ENCODE data around the gene VSIG10.
"Not testable (repeated sequence)": the region's sequence is repeated elsewhere in the genome, so short reads cannot be mapped to it uniquely, and the experiment has no call there.

Gene VSIG10

DNA sequence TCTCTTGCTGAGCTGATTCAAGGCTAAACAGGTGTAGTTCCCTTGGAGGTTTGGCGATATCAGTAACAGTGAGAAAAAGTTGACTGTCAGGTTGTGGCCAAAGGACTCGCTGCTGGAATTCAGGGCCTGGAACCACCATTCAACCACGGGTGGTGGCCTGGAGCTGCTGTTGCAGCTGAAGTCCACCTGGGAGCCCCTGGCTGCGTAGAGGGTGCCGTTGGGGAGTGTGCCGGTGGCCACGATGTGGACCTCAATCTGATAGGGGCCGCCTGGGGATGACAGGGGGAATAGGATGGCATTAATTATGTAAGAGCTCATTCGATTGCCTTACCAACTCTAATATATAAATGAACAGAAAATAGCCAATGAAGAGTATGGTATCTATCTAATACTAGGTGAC, 21.6 kb downstream of the VSIG10 start:
- Mint-ChIP-seq H3K27ac (no peak overlapping the region), H3K36me3 (no peaks in the 10 kb centered on the region), H3K9me3 (no peaks in the 10 kb centered on the region), H3K27me3 (peaks cover 16% of the 10 kb centered on the region), H3K4me3 (no peak overlapping the region), H3K4me1 (no peaks in the 10 kb centered on the region)
- ATAC-seq = no peak

DNA sequence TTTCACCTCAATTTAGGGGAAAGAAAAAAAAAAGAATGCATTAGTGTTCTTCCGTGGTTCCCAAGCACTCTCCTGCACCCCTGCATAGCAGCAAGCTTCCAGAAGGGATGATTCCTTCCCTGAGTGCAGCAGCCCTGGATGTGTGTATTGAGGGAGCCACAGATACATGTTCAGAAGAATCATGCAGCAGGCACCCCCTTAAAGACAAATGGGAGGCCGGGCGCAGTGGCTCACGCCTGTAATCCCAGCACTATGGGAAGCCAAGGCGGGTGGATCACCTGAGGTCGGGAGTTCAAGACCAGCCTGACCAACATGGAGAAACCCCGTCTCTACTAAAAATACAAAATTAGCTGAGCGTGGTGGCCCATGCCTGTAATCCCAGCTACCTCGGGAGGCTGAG, 22.3 kb downstream of the VSIG10 start:
- not testable (repeated sequence) for H3K27ac Mint-ChIP-seq, H3K9me3 Mint-ChIP-seq, ATAC-seq, H3K4me1 Mint-ChIP-seq, H3K36me3 Mint-ChIP-seq, H3K4me3 Mint-ChIP-seq
- peaks cover 16% of the 10 kb centered on the region for H3K27me3 Mint-ChIP-seq

DNA sequence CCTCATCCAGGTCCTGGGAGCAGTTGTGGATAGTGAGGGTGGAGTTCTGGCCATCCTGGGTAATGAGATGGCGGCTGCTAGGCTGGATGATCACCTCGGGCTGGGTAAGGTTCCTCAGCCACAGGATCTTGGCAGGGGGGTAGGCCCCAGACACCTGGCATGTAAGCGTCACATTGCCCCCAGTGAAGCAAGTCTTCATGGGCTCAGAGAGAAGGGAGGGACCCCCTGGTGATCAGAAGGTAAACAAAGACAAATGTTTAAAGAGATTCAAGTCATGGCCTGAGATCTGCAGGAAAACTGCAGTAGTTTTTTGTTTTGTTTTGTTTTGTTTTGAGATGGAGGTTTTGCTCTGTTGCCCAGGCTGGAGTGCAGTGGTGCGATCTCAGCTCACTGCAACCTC, 30.0 kb downstream of the VSIG10 start:
- Mint-ChIP-seq H3K27ac (no peak overlapping the region), H3K36me3 (no peaks in the 10 kb centered on the region), H3K4me1 (no peaks in the 10 kb centered on the region), H3K4me3 (no peak overlapping the region), H3K9me3 (no peaks in the 10 kb centered on the region), H3K27me3 (no peaks in the 10 kb centered on the region)
- no peak for ATAC-seq

DNA sequence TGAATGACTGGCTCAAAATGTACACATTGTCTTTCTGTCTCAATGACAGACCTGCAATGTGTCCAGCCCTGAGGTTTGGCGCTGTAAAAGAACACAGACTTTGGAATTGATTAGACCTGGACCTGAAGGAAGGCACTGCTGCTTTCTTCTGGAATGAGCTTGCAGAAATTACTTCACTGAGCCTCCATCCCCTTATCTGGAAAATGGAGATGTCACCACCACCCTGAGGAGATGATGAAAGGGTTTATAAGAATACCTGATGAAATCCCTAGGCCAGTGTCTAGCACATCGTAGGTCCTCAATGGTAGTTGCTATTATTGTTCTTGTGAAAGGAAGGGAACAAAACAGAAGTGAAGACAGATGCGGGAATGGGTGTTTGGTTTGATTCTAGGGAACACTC, 33.2 kb downstream of the VSIG10 start:
- ATAC-seq = no peak
- no peak overlapping the region for H3K27ac Mint-ChIP-seq
- H3K36me3 Mint-ChIP-seq = no peaks in the 10 kb centered on the region

DNA sequence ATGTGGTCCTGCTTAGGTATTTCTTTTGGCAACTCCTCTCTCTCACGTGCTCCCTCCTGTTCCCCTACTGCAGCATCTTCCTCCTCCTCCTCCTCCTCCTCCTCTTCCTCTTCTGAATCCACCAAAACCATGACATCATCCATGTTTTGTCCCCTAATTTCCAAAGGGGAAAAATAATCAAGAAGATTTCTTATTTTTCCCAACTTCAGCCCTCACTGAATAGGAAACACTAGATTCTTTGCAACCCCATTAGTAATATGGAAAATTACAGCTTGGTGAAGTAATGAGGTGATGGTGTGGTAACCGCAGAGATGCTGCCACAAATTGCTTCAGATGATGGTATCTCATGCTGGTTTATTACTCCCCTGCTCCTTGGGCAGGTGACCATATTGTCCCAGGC, 35.4 kb downstream of the VSIG10 start:
- no peak overlapping the region for H3K27ac Mint-ChIP-seq
- ATAC-seq = no peak

More for the DNA sequence above, 33.2 kb downstream of the VSIG10 start:
- Mint-ChIP-seq H3K27me3 (peaks cover 17% of the 10 kb centered on the region), H3K4me1 (peaks cover 3% of the 10 kb centered on the region), H3K9me3 (no peaks in the 10 kb centered on the region), H3K4me3 (no peak overlapping the region)

DNA sequence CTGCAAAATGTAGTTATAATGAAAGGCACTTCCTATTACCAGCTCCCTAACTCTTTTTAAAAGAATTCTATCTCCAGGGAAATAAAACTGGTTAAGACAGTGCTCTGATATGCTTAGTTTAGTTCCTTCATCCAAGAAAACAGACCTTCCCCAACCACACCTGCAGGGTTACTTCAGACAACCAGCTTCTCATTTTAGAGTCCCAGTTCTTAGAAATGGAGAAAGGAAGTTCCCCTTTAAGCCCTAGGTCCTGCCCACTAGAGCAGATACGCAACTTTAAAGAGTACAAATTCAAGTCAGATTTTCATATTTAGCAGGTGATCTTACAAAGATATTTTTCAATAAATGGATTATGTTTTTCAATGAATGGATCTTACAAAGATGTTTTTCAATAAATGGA, 38.4 kb downstream of the VSIG10 start:
- Mint-ChIP-seq H3K36me3 (no peaks in the 10 kb centered on the region), H3K4me3 (peak overlapping the region; percentile 42), H3K27ac (peak overlapping the region; percentile 75), H3K9me3 (no peaks in the 10 kb centered on the region), H3K4me1 (peaks cover 39% of the 10 kb centered on the region), H3K27me3 (peaks cover 17% of the 10 kb centered on the region)
- ATAC-seq = peak; percentile 61

More for the DNA sequence above, 35.4 kb downstream of the VSIG10 start:
- Mint-ChIP-seq H3K9me3 (no peaks in the 10 kb centered on the region), H3K4me1 (peaks cover 21% of the 10 kb centered on the region), H3K4me3 (no peak overlapping the region), H3K36me3 (no peaks in the 10 kb centered on the region), H3K27me3 (peaks cover 17% of the 10 kb centered on the region)

DNA sequence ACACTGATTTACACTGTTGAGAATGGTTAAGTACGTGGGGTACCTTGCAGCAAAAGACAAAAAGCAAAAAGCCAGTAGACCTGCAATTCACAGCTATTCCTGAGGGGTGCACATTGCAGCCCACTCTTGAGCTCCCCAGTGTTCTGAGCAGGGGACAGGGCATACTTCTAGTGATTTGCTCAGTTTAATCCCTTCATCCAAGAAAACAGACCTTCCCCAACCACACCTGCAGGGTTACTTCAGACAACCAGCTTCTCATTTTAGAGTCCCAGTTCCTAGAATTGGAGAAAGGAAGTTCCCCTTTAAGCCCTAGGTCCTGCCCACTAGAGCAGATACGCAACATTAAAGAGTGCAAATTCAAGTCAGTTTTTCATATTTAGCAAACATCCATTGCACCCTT, 39.2 kb downstream of the VSIG10 start:
- peaks cover 47% of the 10 kb centered on the region for H3K4me1 Mint-ChIP-seq
- peak overlapping the region; percentile 75 for H3K27ac Mint-ChIP-seq
- no peaks in the 10 kb centered on the region for H3K9me3 Mint-ChIP-seq

DNA sequence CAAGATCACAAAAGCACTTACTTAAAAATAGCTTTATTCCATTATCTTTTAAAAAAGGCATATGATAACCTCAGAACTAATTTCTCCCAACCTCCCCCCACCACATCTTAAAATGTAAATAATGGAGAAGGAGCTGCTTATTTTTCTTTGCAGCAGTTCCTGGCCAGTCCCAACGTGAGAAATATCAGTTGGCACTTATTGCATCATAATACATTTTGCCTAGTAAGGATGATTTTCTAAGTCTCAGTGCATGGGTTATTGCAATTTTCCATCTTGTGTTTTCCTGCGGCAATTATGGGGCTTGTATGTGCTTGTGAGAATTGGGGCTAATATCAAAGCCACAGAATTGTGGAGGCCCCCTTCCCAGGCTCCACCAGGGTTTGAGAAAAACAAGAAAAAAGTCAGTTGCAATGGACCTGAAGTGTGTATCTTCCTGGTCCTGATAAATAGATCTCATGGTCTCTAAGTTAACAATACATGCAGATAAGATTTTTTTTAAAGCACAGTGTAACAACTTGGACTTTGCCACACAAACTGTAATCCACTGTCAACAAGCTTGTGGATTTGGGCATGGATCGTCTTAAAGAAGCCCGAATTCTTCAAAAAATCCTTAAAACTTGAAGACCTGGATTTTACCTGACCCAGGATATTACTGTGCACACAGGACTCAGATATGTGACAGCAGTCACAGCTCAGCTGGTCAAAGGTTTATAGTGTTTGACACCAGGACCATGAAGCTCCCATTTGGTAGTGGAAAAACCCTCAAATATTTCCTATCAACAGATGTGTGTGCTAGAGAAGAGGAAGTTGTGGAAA, 40.0 kb downstream of the VSIG10 start:
- ATAC-seq = no peak
- H3K4me3 Mint-ChIP-seq = no peak overlapping the region
- peaks cover 17% of the 10 kb centered on the region for H3K27me3 Mint-ChIP-seq
- peaks cover 52% of the 10 kb centered on the region for H3K4me1 Mint-ChIP-seq
- no peaks in the 10 kb centered on the region for H3K36me3 Mint-ChIP-seq
- peak overlapping the region; percentile 75 for H3K27ac Mint-ChIP-seq
- H3K9me3 Mint-ChIP-seq = no peaks in the 10 kb centered on the region

More for the DNA sequence above, 39.2 kb downstream of the VSIG10 start:
- peaks cover 17% of the 10 kb centered on the region for H3K27me3 Mint-ChIP-seq
- peak; percentile 57 for ATAC-seq
- no peaks in the 10 kb centered on the region for H3K36me3 Mint-ChIP-seq
- peak overlapping the region; percentile 42 for H3K4me3 Mint-ChIP-seq

DNA sequence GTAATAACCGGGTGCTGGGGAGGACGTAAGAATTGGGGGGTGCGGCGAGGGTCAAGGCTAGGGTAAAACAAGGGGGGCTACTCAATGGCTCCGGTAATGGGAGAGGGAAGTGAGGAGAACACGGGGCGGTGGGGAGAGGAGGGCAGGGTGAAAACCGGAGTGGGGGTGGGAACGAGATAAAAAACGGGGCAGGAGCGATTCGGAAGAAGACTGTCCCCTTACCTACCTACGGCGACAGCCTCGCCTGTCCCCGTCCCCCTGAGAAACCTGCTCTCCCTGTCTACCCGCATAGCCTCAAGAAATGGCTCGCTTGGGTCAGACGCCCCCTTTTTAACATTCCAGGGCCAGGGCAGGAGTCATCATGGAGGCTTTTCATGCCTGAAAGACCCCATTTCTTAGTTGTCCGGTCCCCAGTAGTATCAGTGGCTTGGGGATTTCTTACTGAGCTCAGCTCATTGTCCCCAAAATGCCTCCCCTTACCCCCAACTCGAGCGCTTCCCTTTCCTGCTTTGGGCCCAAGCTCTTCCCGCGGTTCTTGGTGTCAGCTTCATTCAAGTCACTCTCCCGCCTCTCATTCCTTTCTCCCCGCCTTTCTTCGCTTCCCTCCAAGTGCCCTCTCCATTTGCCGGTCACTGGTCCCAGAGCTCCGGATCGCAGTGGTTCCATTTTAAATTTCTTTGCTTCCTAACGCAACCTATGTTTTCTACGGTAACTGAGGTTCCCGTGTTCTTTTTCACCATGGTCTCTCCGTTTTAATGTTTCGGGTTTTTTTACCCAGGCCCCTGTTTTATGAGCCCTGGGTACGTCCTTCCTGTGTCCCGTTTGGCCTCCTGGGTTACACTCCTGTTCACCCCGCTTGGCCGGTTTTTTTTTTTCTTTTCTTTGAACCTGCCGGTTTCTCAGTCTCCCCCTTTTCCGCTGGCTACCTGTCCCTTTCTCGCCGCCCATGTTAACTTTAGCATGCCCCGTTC, 41.7 kb downstream of the VSIG10 start:
- peaks cover 52% of the 10 kb centered on the region for H3K4me1 Mint-ChIP-seq
- H3K36me3 Mint-ChIP-seq = no peaks in the 10 kb centered on the region
- no peaks in the 10 kb centered on the region for H3K9me3 Mint-ChIP-seq
- ATAC-seq = no peak
- peak overlapping the region; percentile 95 for H3K4me3 Mint-ChIP-seq
- peaks cover 7% of the 10 kb centered on the region for H3K27me3 Mint-ChIP-seq
- H3K27ac Mint-ChIP-seq = peak overlapping the region; percentile 90

DNA sequence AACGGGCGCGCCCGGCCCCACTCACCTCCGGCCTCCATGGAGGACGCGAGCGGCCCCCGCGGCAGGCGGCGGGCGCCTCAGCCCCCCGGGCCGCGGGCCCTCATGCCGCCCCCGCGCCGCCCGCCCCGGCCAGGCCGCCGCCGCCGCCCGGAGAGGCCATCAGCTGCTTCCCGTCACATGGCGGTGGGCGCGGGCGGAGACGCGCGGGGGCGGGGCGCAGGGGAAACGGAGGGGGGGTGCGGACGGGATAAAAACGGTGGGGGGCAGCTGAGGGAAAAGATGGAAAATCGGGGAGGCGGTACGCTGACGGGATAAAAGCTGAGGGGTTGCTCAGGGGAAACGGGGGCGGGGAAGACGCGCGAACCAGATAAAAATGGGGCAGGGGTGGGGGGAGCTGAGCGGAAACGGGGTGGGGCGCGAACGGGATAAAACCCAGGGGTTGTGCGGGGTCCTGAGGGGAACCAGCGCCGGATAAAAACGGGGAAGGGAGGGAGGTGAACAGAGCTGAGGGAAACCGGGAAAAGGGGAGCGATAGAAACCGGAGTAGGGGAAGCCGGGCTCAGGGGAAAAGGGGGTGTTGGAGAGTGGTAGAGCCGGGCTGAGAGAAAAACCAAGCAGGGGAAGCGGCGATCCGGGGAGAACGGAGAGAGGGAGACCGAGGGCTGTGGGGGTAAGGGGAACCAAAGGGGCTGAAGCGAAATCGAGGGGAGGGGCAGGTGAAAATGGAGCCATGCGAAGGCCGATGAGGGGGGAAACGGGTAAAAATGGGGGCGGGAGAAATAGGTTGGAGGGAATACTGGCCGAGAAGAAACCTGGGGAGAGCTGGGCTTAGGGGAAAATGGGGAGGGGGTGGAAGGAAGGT, 42.6 kb downstream of the VSIG10 start, which contains the start of gene WSB2:
Gene WSB2 (minus strand): TSS at position 169 of the 862 bp plus-strand sequence. CDS start 131 bp downstream, at position 38.
- H3K36me3 Mint-ChIP-seq = peaks cover under 1% of the 10 kb centered on the region
- peak within 1 kb of the TSS; percentile 90 for H3K27ac Mint-ChIP-seq
- peak within 1 kb of the TSS; percentile 95 for H3K4me3 Mint-ChIP-seq
- peaks cover 54% of the 10 kb centered on the region for H3K4me1 Mint-ChIP-seq
- no peaks in the 10 kb centered on the region for H3K27me3 Mint-ChIP-seq
- no peaks in the 10 kb centered on the region for H3K9me3 Mint-ChIP-seq
- ATAC-seq = peak; percentile 18

DNA sequence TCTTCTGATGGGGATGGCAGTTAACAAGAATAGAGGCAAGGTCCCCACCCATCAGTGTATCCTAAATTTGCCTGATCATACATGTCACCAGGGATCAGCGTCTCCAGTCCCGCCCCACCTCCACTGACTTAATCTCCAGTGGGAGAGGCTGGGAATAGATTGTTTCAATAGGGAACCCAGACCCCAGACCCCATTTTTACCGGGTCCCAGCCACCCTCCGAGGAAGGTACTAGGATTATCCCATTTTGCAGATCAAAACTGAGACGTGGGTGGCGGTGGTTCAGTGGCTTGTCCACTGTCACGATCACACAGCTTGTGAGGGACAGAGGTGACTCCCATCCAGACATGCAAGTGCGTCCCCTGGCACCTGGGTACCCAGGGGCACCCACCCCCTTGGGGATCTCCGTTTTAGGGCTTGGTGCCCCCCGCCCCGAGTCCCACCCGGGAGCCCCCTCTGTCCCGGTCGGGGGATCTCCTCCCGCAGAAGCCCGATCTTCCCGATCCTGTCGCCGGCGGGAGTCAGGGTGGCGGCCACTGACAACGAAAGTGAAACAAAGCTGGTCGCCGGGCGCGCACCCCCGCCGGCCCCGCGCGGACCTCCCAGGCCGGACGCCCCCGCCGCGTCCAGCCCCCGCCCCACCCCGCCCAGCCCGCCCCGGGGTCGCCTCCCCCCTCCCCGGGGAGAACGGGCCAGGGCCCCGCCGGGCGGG, 43.4 kb downstream of the VSIG10 start:
- Mint-ChIP-seq H3K27me3 (no peaks in the 10 kb centered on the region), H3K4me1 (peaks cover 56% of the 10 kb centered on the region), H3K36me3 (peaks cover 7% of the 10 kb centered on the region), H3K27ac (peak overlapping the region; percentile 90), H3K4me3 (peak overlapping the region; percentile 81), H3K9me3 (no peaks in the 10 kb centered on the region)
- peak; percentile 64 for ATAC-seq

DNA sequence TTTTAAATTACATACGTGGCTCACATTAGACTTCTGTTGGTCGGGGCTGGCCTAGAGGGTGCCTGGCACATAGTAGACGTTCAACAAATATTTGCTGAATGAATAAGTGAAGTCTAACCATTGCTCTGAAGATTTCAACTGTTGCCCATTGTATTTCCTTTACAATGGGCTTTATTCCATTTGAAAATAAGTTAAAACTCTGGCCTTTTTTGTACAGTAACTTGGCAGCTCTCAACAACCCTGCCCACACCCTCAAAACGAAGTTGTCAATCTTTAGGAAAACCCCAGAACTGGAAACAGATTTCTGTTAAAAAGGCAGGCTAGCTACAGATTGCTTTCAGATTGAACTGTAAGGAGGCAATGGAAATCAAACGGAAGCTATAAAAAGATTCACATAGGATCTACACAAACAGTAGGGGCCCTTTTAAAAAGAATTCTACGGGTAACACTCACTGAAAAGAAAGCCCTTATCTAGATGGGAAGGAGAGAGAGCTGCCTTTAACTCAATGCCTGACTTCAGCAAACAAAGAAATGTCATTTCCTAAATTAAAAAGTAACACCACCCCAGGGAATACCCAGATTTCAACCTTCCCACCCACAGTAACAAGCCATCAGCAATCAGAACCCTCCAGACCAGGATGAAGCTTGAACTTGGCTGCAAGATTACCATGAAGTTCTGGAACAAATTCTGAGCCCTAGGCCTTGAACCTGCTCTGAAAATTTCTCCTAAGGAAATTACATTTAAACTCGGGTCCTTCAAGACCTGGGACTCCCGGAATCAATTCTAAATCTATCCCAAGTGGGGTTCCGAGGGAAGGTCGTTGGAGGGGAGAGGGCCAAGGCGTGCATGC, 44.2 kb downstream of the VSIG10 start:
- ATAC-seq = no peak
- Mint-ChIP-seq H3K27ac (peak overlapping the region; percentile 90), H3K27me3 (no peaks in the 10 kb centered on the region), H3K36me3 (peaks cover 7% of the 10 kb centered on the region), H3K9me3 (no peaks in the 10 kb centered on the region), H3K4me1 (peaks cover 47% of the 10 kb centered on the region), H3K4me3 (peak overlapping the region; percentile 81)

DNA sequence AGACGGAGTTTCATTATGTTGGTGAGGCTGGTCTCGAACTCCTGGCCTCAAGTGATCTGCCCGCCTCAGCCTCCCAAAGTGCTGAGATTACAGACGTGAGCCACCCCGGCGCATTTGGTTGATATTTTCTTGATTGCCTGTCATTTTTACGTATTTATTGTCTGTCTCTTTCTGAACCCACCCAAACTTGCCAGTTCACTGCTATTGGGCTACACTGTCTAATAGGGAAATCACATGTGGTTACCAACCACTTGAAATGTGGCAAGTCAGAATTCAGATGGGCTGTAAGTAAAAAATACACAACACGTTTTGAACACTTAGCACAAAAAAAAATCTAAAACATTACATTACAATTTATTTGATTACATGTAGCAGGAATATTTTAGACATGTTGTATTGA, 44.9 kb downstream of the VSIG10 start:
- H3K36me3 Mint-ChIP-seq = peaks cover 7% of the 10 kb centered on the region
- H3K4me3 Mint-ChIP-seq = no peak overlapping the region
- H3K9me3 Mint-ChIP-seq = no peaks in the 10 kb centered on the region
- no peak for ATAC-seq
- peak overlapping the region; percentile 90 for H3K27ac Mint-ChIP-seq
- peaks cover 40% of the 10 kb centered on the region for H3K4me1 Mint-ChIP-seq
- H3K27me3 Mint-ChIP-seq = no peaks in the 10 kb centered on the region

Data from stimulated activated memory B cell treated with anti-CD40 and anti-IgM and Interleukin-4, amounts not matched to agents 10 μg/mL and 1 μg/mL and 100 μg/mL, for 72 hours (primary cell).